GM12872 (cell line): Measurements from ENCODE around the gene SLBP.

Source experiments
- CTCF ChIP-seq: IDR thresholded peaks from 3 replicates; pipeline ENCODE4 v1.5.1; 2011; ENCODE audit warnings: low read depth, mild to moderate bottlenecking, low read length, moderate library complexity; ENCODE audit not compliant: insufficient read depth

SLBP gene

GRCh38 chr4:1648962-1649361 lies 63.2 kb downstream of the SLBP start:
- TF ChIP-seq CTCF = no peak

DNA sequence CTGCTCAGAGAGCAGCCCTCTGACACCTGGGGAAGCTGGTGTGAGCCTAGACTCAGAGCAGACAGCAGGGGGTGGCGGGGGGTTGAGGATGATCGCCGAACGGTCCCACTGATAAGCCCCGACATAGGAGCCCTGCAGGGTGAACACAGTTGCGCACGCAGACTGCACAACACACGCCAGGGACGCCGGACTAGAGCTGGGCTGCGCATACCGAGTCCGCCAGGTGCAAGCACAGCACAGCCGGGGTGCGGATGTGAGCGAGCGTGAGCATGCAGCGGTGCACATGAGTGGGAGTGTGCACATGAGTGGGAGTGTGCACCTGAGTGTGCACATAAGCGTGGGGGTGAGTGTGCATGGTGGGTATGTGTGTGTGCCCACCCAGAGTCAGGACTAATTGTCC lies 64.7 kb downstream of the SLBP start:
- TF ChIP-seq CTCF = no peak

DNA sequence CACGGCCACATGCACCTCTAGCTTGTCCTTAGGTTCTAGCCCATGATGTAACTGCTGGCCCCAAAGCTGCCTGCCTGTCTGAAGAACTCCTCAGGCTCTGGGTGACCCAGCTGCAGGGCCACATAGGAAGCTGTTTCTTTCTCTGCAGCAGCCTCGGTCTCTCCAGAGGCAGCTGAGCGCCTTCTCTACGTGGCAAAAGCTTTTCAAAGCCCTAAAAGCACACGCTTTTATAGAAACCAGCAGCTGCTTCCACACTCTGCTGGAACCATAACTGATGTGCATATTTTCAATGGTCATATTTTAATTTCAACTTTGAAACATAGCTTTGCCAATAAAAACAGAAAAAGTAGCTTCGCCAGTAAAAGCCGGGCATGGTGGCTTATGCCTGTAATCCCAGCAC lies 65.4 kb downstream of the SLBP start:
- no peak for TF ChIP-seq CTCF

DNA sequence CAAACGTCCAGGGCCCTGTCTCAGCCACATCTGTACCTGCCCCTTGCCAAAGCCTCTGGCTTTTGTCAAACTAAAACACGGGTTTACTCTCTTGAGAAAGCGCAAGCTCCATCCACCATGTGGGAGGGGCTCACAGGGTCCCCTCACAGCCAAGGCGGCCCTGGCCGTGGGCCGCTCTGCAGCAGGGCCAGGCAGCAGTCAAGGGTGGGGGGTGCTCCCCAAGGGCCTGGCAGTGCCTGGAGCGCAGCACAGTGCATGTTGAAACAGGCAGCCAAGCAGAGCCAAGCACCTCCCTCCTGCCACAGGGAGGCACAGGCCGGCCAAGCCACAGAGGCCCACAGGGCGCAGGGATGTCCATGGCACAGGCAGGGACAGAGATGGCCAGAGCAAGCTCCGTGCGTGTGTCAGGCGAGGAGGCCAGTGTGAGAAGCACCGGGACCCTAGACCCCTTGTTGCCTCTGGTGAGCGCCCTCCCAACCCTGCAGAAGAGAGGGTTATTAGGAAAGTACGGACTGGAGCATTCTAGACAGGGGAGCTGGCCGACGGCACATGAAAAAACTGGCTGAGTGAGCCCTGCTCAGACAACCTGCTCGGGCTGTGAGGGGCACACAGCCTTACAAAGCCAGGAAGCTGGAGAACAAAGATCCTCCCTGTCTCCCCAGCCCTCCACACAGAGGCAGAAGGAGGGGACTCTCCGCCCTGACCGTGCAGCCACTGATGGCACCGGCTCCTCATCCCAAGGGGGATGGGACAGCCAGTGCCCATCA lies 67.0 kb downstream of the SLBP start:
- no peak for TF ChIP-seq CTCF

GRCh38 chr4:1643971-1644735 lies 68.0 kb downstream of the SLBP start:
- no peak for TF ChIP-seq CTCF
